NT2/D1 (cell line): Measurements from ENCODE around the gene IGF2BP2.
"Not testable (repeated sequence)": the region's sequence is repeated elsewhere in the genome, so short reads cannot be mapped to it uniquely, and the experiment has no call there.

Experiments used
- DNase-seq: peaks from one replicate; pipeline ENCODE4 v3.0.0-alpha.2; 2011; ENCODE audit warnings: low read depth, low spot score
- H3K27me3 ChIP-seq: 2 replicates; pipeline ENCODE4 v1.6.0; 2011; ENCODE audit warnings: mild to moderate bottlenecking; ENCODE audit not compliant: insufficient read length, insufficient read depth
- H3K36me3 ChIP-seq: 2 replicates; pipeline ENCODE4 v1.6.1; 2011; ENCODE audit warnings: mild to moderate bottlenecking, low read length, mixed read lengths; ENCODE audit not compliant: insufficient read depth, insufficient read length
- H3K4me1 ChIP-seq: 2 replicates; pipeline ENCODE4 v1.5.1; 2011; ENCODE audit not compliant: insufficient read depth, insufficient read length
- H3K4me3 ChIP-seq: 2 replicates; pipeline ENCODE4 v1.5.1; 2011; ENCODE audit warnings: low read depth; ENCODE audit not compliant: insufficient read length
- H3K9ac ChIP-seq: 2 replicates; pipeline ENCODE4 v1.6.0; 2011; ENCODE audit warnings: low read depth; ENCODE audit not compliant: insufficient read length
- H3K9me3 ChIP-seq: 2 replicates; pipeline ENCODE4 v1.5.1; 2011; ENCODE audit warnings: mild to moderate bottlenecking, low read length; ENCODE audit not compliant: insufficient read depth
- SUZ12 ChIP-seq: IDR thresholded peaks from 2 replicates; pipeline ENCODE4 v1.6.1; 2011; ENCODE audit not compliant: insufficient read length, insufficient read depth; ENCODE audit errors: extremely low read depth
- YY1 ChIP-seq: IDR thresholded peaks from 2 replicates; pipeline ENCODE4 v1.6.1; 2011; ENCODE audit not compliant: insufficient read length, insufficient read depth
- ZNF274 ChIP-seq: IDR thresholded peaks from 2 replicates; pipeline ENCODE4 v1.6.1; 2011; ENCODE audit warnings: mild to moderate bottlenecking, low read depth, low read length

The IGF2BP2 gene

DNA sequence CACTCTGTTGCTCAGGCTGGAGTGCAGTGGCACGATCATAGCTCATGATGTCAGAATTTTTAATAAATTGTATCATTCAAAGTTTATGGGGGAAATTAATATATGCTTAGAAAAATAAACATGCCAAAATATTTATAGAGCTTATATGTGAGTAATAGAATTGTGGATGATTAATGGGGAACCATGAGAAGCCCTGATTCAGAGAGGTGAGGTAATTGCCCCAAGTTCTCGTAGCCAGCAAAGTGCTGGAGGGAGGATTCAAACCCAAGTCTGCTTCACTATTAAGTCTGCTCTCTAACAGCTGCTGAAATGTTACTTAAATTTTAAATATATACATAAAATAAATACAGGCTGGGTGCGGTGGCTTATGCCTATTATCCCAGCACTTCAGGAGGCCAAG is 26.2 kb upstream of the IGF2BP2 start:
- H3K9ac ChIP-seq = no peak overlapping the region
- H3K4me3 ChIP-seq = no peak overlapping the region
- no peaks in the 10 kb centered on the region for H3K4me1 ChIP-seq
- DNase-seq = no peak
- H3K27me3 ChIP-seq = no peaks in the 10 kb centered on the region
- H3K9me3 ChIP-seq = peaks cover 1% of the 10 kb centered on the region; the same call in 1 of the 2 replicates
- TF ChIP-seq YY1 (no peak), SUZ12 (no peak), ZNF274 (no peak)
- H3K36me3 ChIP-seq = no peaks in the 10 kb centered on the region

DNA sequence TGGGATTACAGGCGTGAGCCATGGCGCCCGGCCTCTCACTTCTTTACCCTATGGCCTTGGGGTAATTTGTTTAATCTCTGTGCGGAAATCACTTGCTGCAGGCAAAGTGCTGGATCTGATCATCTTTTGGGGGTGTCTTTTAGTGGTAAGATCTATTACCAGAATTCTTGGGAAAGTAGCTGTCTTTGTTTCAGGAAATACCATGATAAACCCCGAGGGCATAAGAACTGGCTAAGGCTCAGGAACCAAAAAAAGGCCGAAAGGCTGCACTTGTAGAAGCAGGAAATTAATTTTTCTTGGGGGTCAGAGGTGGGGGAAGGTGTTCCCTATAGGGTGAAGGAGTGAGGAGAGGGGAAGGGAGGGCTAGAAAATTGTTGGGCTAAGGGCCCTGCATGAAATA is 22.7 kb upstream of the IGF2BP2 start:
- H3K4me1 ChIP-seq = no peaks in the 10 kb centered on the region
- H3K27me3 ChIP-seq = no peaks in the 10 kb centered on the region
- TF ChIP-seq SUZ12 (no peak), ZNF274 (no peak), YY1 (no peak)
- no peaks in the 10 kb centered on the region for H3K9me3 ChIP-seq
- DNase-seq = no peak
- H3K4me3 ChIP-seq = no peak overlapping the region
- H3K36me3 ChIP-seq = no peaks in the 10 kb centered on the region
- H3K9ac ChIP-seq = no peak overlapping the region

DNA sequence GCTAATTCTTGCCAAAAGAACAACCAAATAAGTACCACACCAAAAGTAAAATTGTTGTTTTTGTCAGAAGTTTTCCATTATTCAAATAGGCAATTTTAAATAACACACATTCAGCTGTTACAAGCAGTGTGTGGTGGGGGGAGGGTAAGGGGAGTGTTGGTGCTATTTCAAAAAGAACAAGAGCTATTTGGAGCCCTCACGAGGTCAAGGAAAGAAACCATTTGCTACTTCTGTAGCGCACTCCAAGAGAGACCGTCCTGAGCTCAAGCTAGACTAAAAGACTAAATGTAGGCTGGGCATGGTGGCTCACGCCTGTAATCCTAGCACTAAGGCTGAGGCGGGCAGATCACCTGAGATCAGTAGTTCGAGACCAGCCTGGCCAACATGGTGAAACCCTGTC is 21.2 kb upstream of the IGF2BP2 start:
- H3K4me3 ChIP-seq = no peak overlapping the region
- TF ChIP-seq YY1 = no peak
- no peak for TF ChIP-seq ZNF274
- no peak for TF ChIP-seq SUZ12
- no peak overlapping the region for H3K9ac ChIP-seq
- H3K4me1 ChIP-seq = no peaks in the 10 kb centered on the region
- no peaks in the 10 kb centered on the region for H3K36me3 ChIP-seq
- no peaks in the 10 kb centered on the region for H3K27me3 ChIP-seq
- DNase-seq = no peak
- no peaks in the 10 kb centered on the region for H3K9me3 ChIP-seq

DNA sequence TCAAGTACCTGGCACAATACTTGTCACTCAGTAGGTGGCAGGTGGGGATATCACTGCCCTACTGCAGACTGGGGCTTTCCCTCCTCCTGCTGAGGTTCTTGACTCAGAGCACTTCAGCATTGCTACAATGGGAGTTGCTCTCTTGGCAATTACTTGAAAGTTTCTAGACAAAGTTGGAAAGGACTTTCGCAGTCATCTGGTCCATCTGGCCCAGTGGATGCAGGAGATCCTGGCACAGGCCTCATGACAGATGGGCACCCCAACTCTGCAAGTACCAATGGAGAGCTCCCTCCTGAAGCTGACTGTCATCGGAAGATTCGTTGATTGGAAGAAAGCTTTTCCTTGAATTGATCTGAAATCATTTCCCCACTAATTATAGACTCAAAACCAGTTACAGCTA is 19.2 kb upstream of the IGF2BP2 start:
- H3K9ac ChIP-seq = no peak overlapping the region
- H3K36me3 ChIP-seq = no peaks in the 10 kb centered on the region
- no peaks in the 10 kb centered on the region for H3K9me3 ChIP-seq
- no peaks in the 10 kb centered on the region for H3K27me3 ChIP-seq
- no peak for TF ChIP-seq SUZ12
- no peak for TF ChIP-seq ZNF274
- no peak for TF ChIP-seq YY1
- DNase-seq = no peak
- no peak overlapping the region for H3K4me3 ChIP-seq
- no peaks in the 10 kb centered on the region for H3K4me1 ChIP-seq

DNA sequence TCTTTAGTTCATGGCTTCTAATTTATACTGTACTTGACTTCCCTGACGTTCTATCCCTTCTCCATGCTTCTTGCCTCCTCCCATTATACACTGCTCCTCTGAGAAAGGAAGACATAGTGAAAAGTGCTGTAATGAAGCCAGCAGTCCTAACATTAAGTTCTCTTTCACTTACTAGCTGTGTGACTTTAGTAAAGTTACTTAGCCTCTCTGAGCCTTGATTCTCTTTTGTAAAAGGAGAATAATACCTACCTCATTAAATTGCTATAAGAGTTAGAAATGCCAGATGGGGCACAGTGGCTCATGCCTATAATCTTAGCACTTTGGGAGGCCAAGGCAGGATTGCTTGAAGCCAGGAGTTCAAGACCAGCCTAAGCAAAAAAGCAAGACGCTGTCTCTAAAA is 18.8 kb upstream of the IGF2BP2 start:
- H3K4me1 ChIP-seq = no peaks in the 10 kb centered on the region
- no peak for DNase-seq
- H3K36me3 ChIP-seq = no peaks in the 10 kb centered on the region
- no peaks in the 10 kb centered on the region for H3K27me3 ChIP-seq
- H3K9ac ChIP-seq = no peak overlapping the region
- no peak overlapping the region for H3K4me3 ChIP-seq
- TF ChIP-seq SUZ12 (no peak), ZNF274 (no peak), YY1 (no peak)
- H3K9me3 ChIP-seq = no peaks in the 10 kb centered on the region

DNA sequence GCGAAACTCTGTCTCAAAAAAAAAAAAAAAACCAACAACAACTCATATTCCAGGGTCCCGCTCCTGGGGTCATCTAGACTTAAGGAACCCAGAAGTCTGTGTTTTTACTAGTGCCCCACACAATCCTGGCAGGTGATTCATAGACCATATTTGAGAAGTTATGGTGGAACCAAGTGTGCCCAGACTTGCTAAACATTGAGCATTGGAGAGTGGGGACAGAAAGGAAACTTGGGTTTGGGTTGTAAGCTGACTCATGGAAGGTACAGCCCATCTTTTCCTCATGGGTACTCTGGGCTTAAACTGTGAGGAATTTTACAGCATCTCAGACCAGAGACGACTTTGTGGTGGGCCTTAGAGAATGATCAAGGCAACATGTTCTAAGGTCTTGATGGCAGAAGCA is 18.3 kb upstream of the IGF2BP2 start:
- Histone ChIP-seq H3K27me3 (no peaks in the 10 kb centered on the region), H3K9me3 (no peaks in the 10 kb centered on the region), H3K4me3 (no peak overlapping the region), H3K4me1 (no peaks in the 10 kb centered on the region), H3K9ac (no peak overlapping the region), H3K36me3 (no peaks in the 10 kb centered on the region)
- DNase-seq = no peak
- no peak for TF ChIP-seq YY1
- no peak for TF ChIP-seq ZNF274
- no peak for TF ChIP-seq SUZ12

DNA sequence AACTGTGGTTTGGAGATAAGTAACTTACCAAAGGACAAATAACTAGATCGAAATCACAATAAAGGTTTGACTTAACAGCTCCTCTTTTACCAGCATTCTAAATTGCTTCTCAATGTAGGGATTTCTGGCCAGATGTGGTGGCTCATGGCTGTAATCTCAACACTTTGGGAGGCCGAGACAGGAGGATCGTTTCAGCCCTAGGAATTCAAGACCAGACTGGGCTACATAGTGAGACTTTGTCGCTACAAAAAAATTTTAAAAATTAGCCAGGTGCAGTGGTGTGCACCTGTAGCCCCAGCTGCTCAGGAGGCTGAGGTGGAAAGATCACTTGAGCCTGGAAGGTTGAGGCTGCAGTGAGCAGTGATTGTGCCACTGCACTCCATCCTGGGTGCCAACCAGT is 17.4 kb upstream of the IGF2BP2 start:
- Histone ChIP-seq H3K4me1 (no peaks in the 10 kb centered on the region), H3K4me3 (no peak overlapping the region), H3K27me3 (no peaks in the 10 kb centered on the region), H3K9me3 (no peaks in the 10 kb centered on the region), H3K36me3 (no peaks in the 10 kb centered on the region), H3K9ac (no peak overlapping the region)
- TF ChIP-seq YY1 = no peak
- TF ChIP-seq ZNF274 = no peak
- TF ChIP-seq SUZ12 = no peak
- DNase-seq = no peak

DNA sequence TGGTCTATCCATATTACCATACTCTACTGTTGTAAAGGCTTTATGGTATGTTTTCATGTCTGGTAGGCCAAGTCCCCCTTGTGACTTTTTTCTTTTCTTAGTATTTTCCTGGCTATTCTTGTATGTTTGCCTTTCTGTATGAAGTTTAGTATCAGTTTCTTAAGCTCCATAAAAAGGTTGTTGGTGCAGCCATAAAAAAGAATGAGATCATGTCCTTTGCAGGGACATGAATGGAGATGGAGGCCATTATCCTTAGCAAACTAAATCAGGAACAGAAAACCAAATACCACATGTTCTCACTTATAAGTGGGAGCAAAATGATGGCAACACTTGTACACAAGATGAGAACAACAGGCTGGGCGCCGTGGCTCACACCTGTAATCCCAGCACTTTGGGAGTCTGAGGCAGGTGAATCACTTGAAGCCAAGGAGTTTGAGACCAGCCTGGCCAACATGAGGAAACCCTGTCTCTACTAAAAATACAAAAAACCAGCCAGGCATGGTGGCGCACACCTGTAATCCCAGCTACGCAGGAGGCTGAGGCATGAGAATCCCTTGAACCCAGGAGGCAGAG is 13.7 kb upstream of the IGF2BP2 start:
- H3K4me3 ChIP-seq, DNase-seq, H3K9me3 ChIP-seq, H3K36me3 ChIP-seq, H3K9ac ChIP-seq, H3K4me1 ChIP-seq, H3K27me3 ChIP-seq: not testable (repeated sequence)
